Measurements from ENCODE around the gene PEX10. TPM values are rescaled to one million over a fixed set of nuclear protein-coding genes. Genes with fewer than 3 reads are reported as not detected.
"Not testable (repeated sequence)": the region's sequence is repeated elsewhere in the genome, so short reads cannot be mapped to it uniquely, and the experiment has no call there.

Gene PEX10
- polyA plus RNA-seq (ENCODE audit: insufficient read length in 3 of 3) = 10 to 100 TPM; 17.6 to 21.4 (median 19.2) TPM

- peak; percentile 82 to 90 (median 88) for DNase-seq (ENCODE audit: low read depth in 3 of 3, low spot score in 2 of 3)
Observed at GRCh38 chr1:2412395-2412772, at the start of gene PEX10. PEX10 (minus strand) TSS chr1:2412564; CDS start chr1:2412502, 62 bp downstream.

- no peak for DNase-seq (ENCODE audit: low read depth in 3 of 3, low spot score in 2 of 3)
Observed at GRCh38 chr1:2460996-2461751, 48.8 kb upstream of the PEX10 start.

GRCh38 chr1:2460203-2460602 lies 47.8 kb upstream of the PEX10 start:
- DNase-seq (ENCODE audit: low read depth in 3 of 3, low spot score in 2 of 3) = no peak

- DNase-seq (ENCODE audit: low read depth in 3 of 3, low spot score in 2 of 3) = no peak
Observed at GRCh38 chr1:2459757-2460156, 47.4 kb upstream of the PEX10 start.

- DNase-seq (ENCODE audit: low read depth in 3 of 3, low spot score in 2 of 3) = not testable (repeated sequence)
Observed at GRCh38 chr1:2459102-2459753, 46.9 kb upstream of the PEX10 start.

GRCh38 chr1:2458687-2459086 lies 46.3 kb upstream of the PEX10 start:
- DNase-seq (ENCODE audit: low read depth in 3 of 3, low spot score in 2 of 3) = no peak

- DNase-seq (ENCODE audit: low read depth in 3 of 3, low spot score in 2 of 3) = no peak
Observed at GRCh38 chr1:2457444-2457843, 45.1 kb upstream of the PEX10 start.

- no peak for DNase-seq (ENCODE audit: low read depth in 3 of 3, low spot score in 2 of 3)
Observed at GRCh38 chr1:2455757-2456156, 43.4 kb upstream of the PEX10 start.

- no peak for DNase-seq (ENCODE audit: low read depth in 3 of 3, low spot score in 2 of 3)
Observed at GRCh38 chr1:2454227-2454626, 41.9 kb upstream of the PEX10 start.

GRCh38 chr1:2452932-2453315 lies 40.6 kb upstream of the PEX10 start:
- DNase-seq (ENCODE audit: low read depth in 3 of 3, low spot score in 2 of 3) = no peak

- DNase-seq (ENCODE audit: low read depth in 3 of 3, low spot score in 2 of 3) = no peak
Observed at GRCh38 chr1:2452201-2452931, 40.0 kb upstream of the PEX10 start.

- DNase-seq (ENCODE audit: low read depth in 3 of 3, low spot score in 2 of 3) = no peak
Observed at GRCh38 chr1:2451741-2452140, 39.4 kb upstream of the PEX10 start.

- DNase-seq (ENCODE audit: low read depth in 3 of 3, low spot score in 2 of 3) = no peak
Observed at GRCh38 chr1:2449636-2450454, 37.5 kb upstream of the PEX10 start.

GRCh38 chr1:2448098-2448445 lies 35.7 kb upstream of the PEX10 start:
- no peak for DNase-seq (ENCODE audit: low read depth in 3 of 3, low spot score in 2 of 3)

- no peak for DNase-seq (ENCODE audit: low read depth in 3 of 3, low spot score in 2 of 3)
Observed at GRCh38 chr1:2447276-2448097, 35.1 kb upstream of the PEX10 start.

GRCh38 chr1:2446861-2447260 lies 34.5 kb upstream of the PEX10 start:
- no peak for DNase-seq (ENCODE audit: low read depth in 3 of 3, low spot score in 2 of 3)

- DNase-seq (ENCODE audit: low read depth in 3 of 3, low spot score in 2 of 3) = no peak
Observed at GRCh38 chr1:2446394-2446793, 34.0 kb upstream of the PEX10 start.

GRCh38 chr1:2445823-2446215 lies 33.5 kb upstream of the PEX10 start:
- no peak for DNase-seq (ENCODE audit: low read depth in 3 of 3, low spot score in 2 of 3)

GRCh38 chr1:2445162-2445822 lies 32.9 kb upstream of the PEX10 start:
- DNase-seq (ENCODE audit: low read depth in 3 of 3, low spot score in 2 of 3) = no peak

Measured in right renal cortex interstitium (tissue), 3 donors.